Measurements from ENCODE around the gene TM7SF3. TPM values are rescaled to one million over a fixed set of nuclear protein-coding genes. Genes with fewer than 3 reads are reported as not detected.

Gene TM7SF3
- total RNA-seq, 2 experiments from 2014 or later = 8.3 to 9.5 TPM

DNA sequence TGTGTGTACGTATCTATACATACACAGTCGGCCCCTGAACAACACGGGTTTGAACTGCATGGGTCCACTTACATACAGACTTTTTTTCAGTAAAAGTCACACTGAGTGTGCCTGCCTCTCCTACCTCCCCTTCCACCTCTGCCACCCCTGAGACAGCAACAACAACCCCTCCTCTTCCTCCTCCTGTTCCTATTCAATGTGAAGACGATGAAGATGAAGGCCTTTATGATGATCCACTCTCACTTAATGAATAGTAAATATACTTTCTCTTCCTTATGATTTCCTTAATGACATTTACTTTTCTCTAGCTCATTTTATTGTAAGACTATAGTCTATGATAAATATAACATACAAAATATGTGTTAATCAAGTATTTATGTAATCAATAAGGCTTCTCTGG is 25.5 kb downstream of the TM7SF3 start:
- H3K4me1 Mint-ChIP-seq (ENCODE audit: low read depth) = no peaks in the 10 kb centered on the region
- CTCF ChIA-PET = no interaction called here
- no peaks in the 10 kb centered on the region for H3K27me3 Mint-ChIP-seq
- Histone ChIP-seq H3K27ac (ENCODE audit: low read depth in 1 of 2, low read length in 2 of 2) (no peak overlapping the region), H3K27me3 (ENCODE audit: control insufficient read depth in 1 of 2, insufficient read depth in 2 of 2, low read length in 2 of 2) (no peaks in the 10 kb centered on the region), H3K9me3 (ENCODE audit: control insufficient read depth in 1 of 2, insufficient read depth in 1 of 2, low read length in 2 of 2) (no peaks in the 10 kb centered on the region), H3K4me1 (ENCODE audit: insufficient read depth, low read length) (no peaks in the 10 kb centered on the region), H3K4me3 (ENCODE audit: low read length) (no peak overlapping the region), H3K36me3 (ENCODE audit: insufficient read depth, low read length) (peaks cover 35% of the 10 kb centered on the region)
- no peak overlapping the region for H3K27ac Mint-ChIP-seq
- DNase-seq (no peak), ATAC-seq (ENCODE audit: poor library complexity) (no peak)
- no peaks in the 10 kb centered on the region for H3K9me3 Mint-ChIP-seq
- intact Hi-C loops (cut with DNase I, micrococcal nuclease) = no loop called here
- TF ChIP-seq, protein P1, sequence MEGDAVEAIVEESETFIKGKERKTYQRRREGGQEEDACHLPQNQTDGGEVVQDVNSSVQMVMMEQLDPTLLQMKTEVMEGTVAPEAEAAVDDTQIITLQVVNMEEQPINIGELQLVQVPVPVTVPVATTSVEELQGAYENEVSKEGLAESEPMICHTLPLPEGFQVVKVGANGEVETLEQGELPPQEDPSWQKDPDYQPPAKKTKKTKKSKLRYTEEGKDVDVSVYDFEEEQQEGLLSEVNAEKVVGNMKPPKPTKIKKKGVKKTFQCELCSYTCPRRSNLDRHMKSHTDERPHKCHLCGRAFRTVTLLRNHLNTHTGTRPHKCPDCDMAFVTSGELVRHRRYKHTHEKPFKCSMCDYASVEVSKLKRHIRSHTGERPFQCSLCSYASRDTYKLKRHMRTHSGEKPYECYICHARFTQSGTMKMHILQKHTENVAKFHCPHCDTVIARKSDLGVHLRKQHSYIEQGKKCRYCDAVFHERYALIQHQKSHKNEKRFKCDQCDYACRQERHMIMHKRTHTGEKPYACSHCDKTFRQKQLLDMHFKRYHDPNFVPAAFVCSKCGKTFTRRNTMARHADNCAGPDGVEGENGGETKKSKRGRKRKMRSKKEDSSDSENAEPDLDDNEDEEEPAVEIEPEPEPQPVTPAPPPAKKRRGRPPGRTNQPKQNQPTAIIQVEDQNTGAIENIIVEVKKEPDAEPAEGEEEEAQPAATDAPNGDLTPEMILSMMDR (IDR thresholded peaks at IDR 0.05) = no peak
- POLR2A ChIA-PET = no interaction called here
- H3K36me3 Mint-ChIP-seq (ENCODE audit: low read depth) = peaks cover 73% of the 10 kb centered on the region
- no peak overlapping the region for H3K4me3 Mint-ChIP-seq

DNA sequence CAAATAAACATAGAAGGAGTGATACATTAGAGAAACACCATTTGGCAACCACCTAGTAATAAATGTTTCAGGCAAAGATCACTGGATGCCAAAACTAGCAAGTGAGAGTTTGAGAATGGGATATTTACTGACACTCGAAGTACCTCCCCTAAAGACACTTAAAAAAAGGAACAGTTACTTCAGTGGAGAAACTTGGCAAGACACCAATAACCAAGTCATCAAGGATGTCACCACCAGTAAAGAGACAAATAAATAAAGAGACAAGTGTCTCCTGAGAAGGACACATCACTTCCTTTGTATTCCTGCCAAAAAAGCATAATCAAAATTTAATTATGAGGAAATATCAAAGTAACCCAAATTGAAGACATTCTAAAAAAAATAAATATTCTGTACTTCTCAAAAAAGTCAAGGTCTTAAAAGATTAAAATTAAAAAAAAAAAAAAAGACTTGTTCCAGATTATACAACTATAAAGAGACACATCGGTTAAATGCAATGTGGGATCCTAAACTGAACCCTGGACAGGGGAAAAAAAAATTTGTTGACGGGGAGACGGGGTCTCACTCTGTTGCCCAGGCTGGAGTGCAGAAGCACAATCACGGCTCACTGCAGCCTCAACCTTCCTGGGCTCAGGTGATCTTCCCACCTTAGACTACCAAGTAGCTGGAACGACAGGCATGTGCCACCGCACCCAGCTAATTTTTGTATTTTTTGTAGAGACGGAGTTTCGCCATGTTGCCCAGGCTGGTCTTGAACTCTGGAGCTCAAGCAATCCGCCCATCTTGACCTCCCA is 26.4 kb downstream of the TM7SF3 start:
- no peak for ATAC-seq (ENCODE audit: poor library complexity)
- ChIA-PET POLR2A (interaction anchor here (0.6 kb wide), 1 partner anchor 155 kb away, joined by 3 read pairs; no protein-coding TSS in a partner anchor), CTCF (interaction anchor here (1.0 kb wide), 1 partner anchor 103 kb away, joined by 3 read pairs; no protein-coding TSS in a partner anchor)
- no peaks in the 10 kb centered on the region for H3K27me3 ChIP-seq (ENCODE audit: control insufficient read depth in 1 of 2, insufficient read depth in 2 of 2, low read length in 2 of 2)
- no peak overlapping the region for H3K27ac ChIP-seq (ENCODE audit: low read depth in 1 of 2, low read length in 2 of 2)
- peaks cover 27% of the 10 kb centered on the region for H3K36me3 ChIP-seq (ENCODE audit: insufficient read depth, low read length)
- H3K9me3 ChIP-seq (ENCODE audit: control insufficient read depth in 1 of 2, insufficient read depth in 1 of 2, low read length in 2 of 2) = no peaks in the 10 kb centered on the region
- intact Hi-C loops (cut with DNase I, micrococcal nuclease) = no loop called here
- DNase-seq = peak in 2 of 14 experiments; percentile 27 to 32
- Mint-ChIP-seq H3K4me3 (no peak overlapping the region), H3K36me3 (ENCODE audit: low read depth) (peaks cover 74% of the 10 kb centered on the region), H3K9me3 (no peaks in the 10 kb centered on the region), H3K27me3 (no peaks in the 10 kb centered on the region), H3K4me1 (ENCODE audit: low read depth) (no peaks in the 10 kb centered on the region), H3K27ac (no peak overlapping the region)
- H3K4me3 ChIP-seq (ENCODE audit: low read length) = no peak overlapping the region
- TF ChIP-seq, protein P1 (IDR thresholded peaks at IDR 0.05) = no peak
- no peaks in the 10 kb centered on the region for H3K4me1 ChIP-seq (ENCODE audit: insufficient read depth, low read length)

DNA sequence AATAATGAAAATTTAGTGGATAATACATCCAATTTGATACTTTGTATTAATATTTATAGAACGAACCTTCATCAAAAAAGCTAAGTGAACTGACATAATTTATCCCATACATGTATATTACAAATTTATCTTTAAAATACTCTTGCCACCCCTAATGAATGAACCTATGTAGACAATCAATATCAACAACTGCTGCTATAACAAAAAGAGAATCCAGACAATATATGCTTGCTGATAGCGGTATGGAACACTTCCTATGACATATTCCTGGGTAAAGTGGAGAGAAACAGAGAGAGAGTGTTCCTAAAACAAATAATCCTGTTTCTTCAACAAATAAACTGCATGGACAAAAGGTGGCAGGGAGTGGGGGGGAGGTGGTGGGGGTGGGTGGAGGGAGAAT is 31.3 kb downstream of the TM7SF3 start:
- ChIA-PET POLR2A (no interaction called here), CTCF (no interaction called here)
- H3K4me1 Mint-ChIP-seq (ENCODE audit: low read depth) = no peaks in the 10 kb centered on the region
- TF ChIP-seq, protein P1 (IDR thresholded peaks at IDR 0.05) = no peak
- Histone ChIP-seq H3K4me3 (ENCODE audit: low read length) (no peak overlapping the region), H3K9me3 (ENCODE audit: control insufficient read depth in 1 of 2, insufficient read depth in 1 of 2, low read length in 2 of 2) (no peaks in the 10 kb centered on the region), H3K27ac (ENCODE audit: low read depth in 1 of 2, low read length in 2 of 2) (no peak overlapping the region), H3K4me1 (ENCODE audit: insufficient read depth, low read length) (no peaks in the 10 kb centered on the region), H3K36me3 (ENCODE audit: insufficient read depth, low read length) (peaks cover 25% of the 10 kb centered on the region), H3K27me3 (ENCODE audit: control insufficient read depth in 1 of 2, insufficient read depth in 2 of 2, low read length in 2 of 2) (no peaks in the 10 kb centered on the region)
- no peak for DNase-seq
- no peak overlapping the region for H3K27ac Mint-ChIP-seq
- ATAC-seq (ENCODE audit: poor library complexity) = no peak
- intact Hi-C loops (cut with DNase I, micrococcal nuclease) = no loop called here
- no peaks in the 10 kb centered on the region for H3K9me3 Mint-ChIP-seq
- no peaks in the 10 kb centered on the region for H3K27me3 Mint-ChIP-seq
- H3K4me3 Mint-ChIP-seq = no peak overlapping the region
- H3K36me3 Mint-ChIP-seq (ENCODE audit: low read depth) = peaks cover 75% of the 10 kb centered on the region

Measured in CD4-positive, alpha-beta T cell (primary cell).